BLaER1 treated with 17β-estradiol and CSF1 and Interleukin-3, amounts not matched to agents 10 nM and 100 nM (cell line): ENCODE results near the gene PTPRCAP.
"Not testable (repeated sequence)": the region's sequence is repeated elsewhere in the genome, so short reads cannot be mapped to it uniquely, and the experiment has no call there.

Experiments
- H3K27ac ChIP-seq, 11 experiments: shearing (Covaris generic); formaldehyde crosslinking; 2 replicates each; pipeline ENCODE4 v1.8.1; 2022
- H3K27me3 ChIP-seq, 11 experiments: shearing (Covaris generic); formaldehyde crosslinking; 2 replicates each; pipeline ENCODE4 v1.8.1; 2022
- H3K36me3 ChIP-seq, 11 experiments: shearing (Covaris generic); formaldehyde crosslinking; 2 replicates each; pipeline ENCODE4 v1.8.1; 2022
- H3K4me1 ChIP-seq, 10 experiments: shearing (Covaris generic); formaldehyde crosslinking; 2 replicates each; pipeline ENCODE4 v1.8.1; 2022
- H3K4me2 ChIP-seq, 11 experiments: shearing (Covaris generic); formaldehyde crosslinking; 2 replicates each; pipeline ENCODE4 v1.8.1; 2022
- H3K4me3 ChIP-seq, 10 experiments: shearing (Covaris generic); formaldehyde crosslinking; 2 replicates each; pipeline ENCODE4 v1.8.1; 2022
- H3K9ac ChIP-seq, 11 experiments: shearing (Covaris generic); formaldehyde crosslinking; 2 replicates each; pipeline ENCODE4 v1.8.1; 2022
- H3K9me3 ChIP-seq, 11 experiments: shearing (Covaris generic); formaldehyde crosslinking; replicated peaks in 1 of 11; 2 replicates each; pipeline ENCODE4 v1.8.1; 2022
- H4K20me1 ChIP-seq, 11 experiments: shearing (Covaris generic); formaldehyde crosslinking; 2 replicates each; pipeline ENCODE4 v1.8.1; 2022
- Cebpa-rat ChIP-seq, 11 experiments: shearing (Covaris generic); IDR thresholded peaks; 2 replicates each; pipeline ENCODE4 v1.8.1; 2022

The PTPRCAP gene, protein sequence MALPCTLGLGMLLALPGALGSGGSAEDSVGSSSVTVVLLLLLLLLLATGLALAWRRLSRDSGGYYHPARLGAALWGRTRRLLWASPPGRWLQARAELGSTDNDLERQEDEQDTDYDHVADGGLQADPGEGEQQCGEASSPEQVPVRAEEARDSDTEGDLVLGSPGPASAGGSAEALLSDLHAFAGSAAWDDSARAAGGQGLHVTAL

DNA sequence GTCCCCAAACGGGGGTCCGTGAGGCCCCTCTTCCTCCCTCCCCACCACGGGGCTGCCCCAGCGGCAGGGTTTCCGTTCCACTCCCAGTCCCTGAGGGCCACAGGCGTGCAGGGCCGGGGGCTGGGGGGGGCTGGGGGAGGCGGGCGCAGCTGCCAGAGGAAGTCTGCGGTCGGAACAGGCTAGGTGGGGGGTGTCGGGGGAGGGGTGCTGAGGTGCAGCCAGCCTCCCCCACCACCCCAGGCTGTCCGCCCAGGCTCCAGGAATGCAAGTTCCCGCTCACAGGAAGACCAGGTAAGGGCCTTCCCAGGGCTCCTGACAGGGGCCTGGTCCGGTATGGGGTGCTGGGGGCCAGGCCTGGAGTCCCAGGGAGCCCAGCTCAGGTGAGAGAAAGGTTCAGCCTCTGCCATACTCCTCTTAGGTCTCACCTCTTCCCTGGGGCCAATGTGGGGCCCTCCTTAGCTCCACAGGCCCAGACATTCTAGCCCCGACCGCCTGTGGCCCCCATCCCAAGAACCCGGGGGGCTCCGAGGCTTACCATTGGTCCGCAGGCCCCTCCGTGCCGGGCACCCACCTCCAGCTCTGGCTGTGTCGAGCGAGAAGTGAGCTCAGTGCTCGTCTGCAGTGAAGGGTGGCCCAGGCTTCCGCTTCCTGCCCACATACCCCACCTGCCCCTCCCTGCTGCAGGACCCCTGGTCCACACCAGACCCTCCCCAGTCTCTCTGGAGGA is at the start of gene PTPRCAP:
PTPRCAP (minus strand) TSS at position 601 of the 727 bp plus-strand sequence; CDS start at position 538, 63 bp downstream.
- Histone ChIP-seq H3K27ac (peak within 1 kb of the TSS; percentile 46 to 97 (median 89); a peak in 21 of 22 replicates), H4K20me1 (peaks cover 38 to 85% (median 59%) of the 10 kb centered on the region in 11 experiments; a peak in 21 of 22 replicates), H3K9me3 (no peaks in the 10 kb centered on the region), H3K4me2 (peak within 1 kb of the TSS; percentile 88 to 99 (median 98)), H3K27me3 (no peaks in the 10 kb centered on the region), H3K36me3 (peaks cover 39 to 86% (median 43%) of the 10 kb centered on the region in 11 experiments), H3K9ac (peak within 1 kb of the TSS; percentile 74 to 94 (median 83)), H3K4me3 (peak within 1 kb of the TSS; percentile 33 to 80 (median 70)), H3K4me1 (peaks cover 80 to 98% (median 95%) of the 10 kb centered on the region in 10 experiments)
- no peak for TF ChIP-seq Cebpa-rat (IDR thresholded peaks at IDR 0.05)

DNA sequence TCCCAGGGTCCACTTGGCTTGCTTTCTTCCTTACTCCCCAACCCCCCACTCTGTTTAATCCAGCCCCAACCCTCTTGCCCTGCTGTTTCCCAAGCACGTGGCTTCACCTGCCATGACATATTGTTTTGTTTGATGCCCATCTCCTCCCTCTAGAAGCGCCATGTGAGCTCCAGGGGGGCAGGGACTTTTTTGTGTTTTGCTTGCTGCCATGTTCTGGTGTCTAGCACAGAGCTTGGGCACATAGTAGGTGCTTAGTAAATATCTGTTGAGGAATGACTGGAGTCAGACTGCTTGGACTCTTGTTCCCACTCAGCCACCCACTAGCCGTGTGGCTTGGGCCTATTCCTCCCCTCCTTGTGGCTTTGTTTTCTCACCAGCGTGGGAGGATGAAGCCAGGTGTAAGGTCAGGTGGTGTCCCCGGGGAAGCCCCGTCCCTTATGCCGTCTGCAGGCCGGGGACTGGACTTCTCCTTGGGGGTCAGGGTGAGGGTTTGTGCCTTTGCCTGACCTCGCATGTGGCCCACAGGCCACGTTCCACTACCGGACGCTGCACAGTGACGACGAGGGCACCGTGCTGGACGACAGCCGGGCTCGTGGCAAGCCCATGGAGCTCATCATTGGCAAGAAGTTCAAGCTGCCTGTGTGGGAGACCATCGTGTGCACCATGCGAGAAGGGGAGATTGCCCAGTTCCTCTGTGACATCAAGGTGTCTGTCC is 49.2 kb upstream of the PTPRCAP start:
- Histone ChIP-seq H3K4me2 (peak overlapping the region; percentile 91 to 100 (median 97)), H3K9me3 (no peaks in the 10 kb centered on the region), H3K36me3 (peaks cover 50 to 58% (median 53%) of the 10 kb centered on the region in 11 experiments), H3K4me3 (0 out of 20 replicates have a peak overlapping the region, but pooled peaks of 1 of the 10 experiments have one; percentile 33), H3K9ac (no peak overlapping the region; a peak in 2 of 22 replicates), H3K4me1 (peaks cover 45 to 51% (median 47%) of the 10 kb centered on the region in 10 experiments), H3K27me3 (no peaks in the 10 kb centered on the region), H4K20me1 (peaks cover 19 to 80% (median 63%) of the 10 kb centered on the region in 11 experiments; a peak in 21 of 22 replicates), H3K27ac (peak overlapping the region in 2 of 11 experiments; percentile 1 to 4; a peak in 1 of 22 replicates)
- TF ChIP-seq Cebpa-rat (IDR thresholded peaks at IDR 0.05), result no peak

DNA sequence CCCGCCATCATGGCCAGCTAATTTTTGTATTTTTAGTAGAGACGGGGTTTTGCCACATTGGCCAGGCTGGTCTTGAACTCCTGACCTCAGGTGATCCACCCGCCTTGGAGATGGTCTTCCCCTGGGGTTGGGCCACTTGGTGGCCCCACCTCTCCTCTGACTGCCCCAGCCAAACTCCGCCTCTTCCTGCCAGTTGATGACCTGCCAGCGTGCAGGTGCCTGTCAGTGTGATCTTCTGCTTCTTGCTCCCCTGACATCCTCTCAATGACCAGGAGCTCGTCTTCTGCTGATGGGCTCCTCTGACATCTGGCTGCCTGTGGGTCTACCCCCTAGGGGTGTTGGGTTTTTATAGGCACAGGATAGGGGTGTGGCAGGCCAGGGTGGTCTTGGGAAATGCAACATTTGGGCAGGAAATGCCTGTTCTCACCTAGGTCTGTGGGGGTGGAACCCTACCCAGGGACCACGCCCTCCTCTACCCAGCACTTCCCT is 48.4 kb upstream of the PTPRCAP start:
- H3K27ac ChIP-seq, result peak overlapping the region in 1 of 11 experiments; percentile 1; a peak in 1 of 22 replicates

DNA sequence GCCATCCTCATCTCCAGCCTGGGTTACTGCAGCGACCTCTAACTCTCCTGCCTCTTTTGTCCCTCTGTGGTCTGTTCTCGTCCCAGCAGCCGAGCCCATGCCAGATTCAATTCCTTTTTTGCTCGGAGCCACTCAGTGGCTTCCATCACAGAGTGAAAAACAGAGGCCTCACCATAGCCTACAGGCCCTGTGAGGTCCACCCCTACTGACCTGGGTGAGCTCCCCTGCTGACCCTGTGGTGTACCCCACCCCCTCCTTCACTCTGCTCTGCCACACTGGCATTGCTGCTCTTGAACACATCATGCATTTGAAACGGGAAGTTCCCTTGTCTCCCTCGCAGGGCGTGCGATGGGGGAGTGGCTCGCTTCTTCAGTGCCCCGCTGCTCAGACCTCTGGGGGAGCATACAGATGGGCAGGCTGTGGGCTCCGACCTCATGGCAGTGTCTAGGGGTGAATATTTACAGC is 47.4 kb upstream of the PTPRCAP start:
- Histone ChIP-seq H3K9ac (peak overlapping the region; percentile 79 to 93 (median 84); a peak in 21 of 22 replicates), H3K4me2 (peak overlapping the region; percentile 91 to 100 (median 97)), H4K20me1 (peaks cover 19 to 62% (median 45%) of the 10 kb centered on the region in 11 experiments; a peak in 21 of 22 replicates), H3K4me1 (peaks cover 45 to 51% (median 48%) of the 10 kb centered on the region in 10 experiments), H3K4me3 (peak overlapping the region; percentile 60 to 78 (median 67); a peak in 19 of 20 replicates), H3K36me3 (peaks cover 32 to 40% (median 35%) of the 10 kb centered on the region in 11 experiments), H3K27ac (peak overlapping the region in 10 of 11 experiments; percentile 16 to 95 (median 90); a peak in 20 of 22 replicates), H3K9me3 (no peaks in the 10 kb centered on the region), H3K27me3 (no peaks in the 10 kb centered on the region)
- TF ChIP-seq Cebpa-rat (IDR thresholded peaks at IDR 0.05), result no peak

More for the DNA sequence above, 48.4 kb upstream of the PTPRCAP start:
- H3K4me3 ChIP-seq, result peak overlapping the region in 1 of 10 experiments; percentile 33; a peak in 1 of 20 replicates
- H3K4me2 ChIP-seq, result peak overlapping the region; percentile 91 to 100 (median 97)
- peaks cover 19 to 73% (median 56%) of the 10 kb centered on the region in 11 experiments; a peak in 21 of 22 replicates for H4K20me1 ChIP-seq
- not testable (repeated sequence) for H3K9ac ChIP-seq, H3K9me3 ChIP-seq, H3K27me3 ChIP-seq
- H3K4me1 ChIP-seq, result peaks cover 45 to 51% (median 48%) of the 10 kb centered on the region in 10 experiments
- H3K36me3 ChIP-seq, result peaks cover 43 to 51% (median 46%) of the 10 kb centered on the region in 11 experiments

DNA sequence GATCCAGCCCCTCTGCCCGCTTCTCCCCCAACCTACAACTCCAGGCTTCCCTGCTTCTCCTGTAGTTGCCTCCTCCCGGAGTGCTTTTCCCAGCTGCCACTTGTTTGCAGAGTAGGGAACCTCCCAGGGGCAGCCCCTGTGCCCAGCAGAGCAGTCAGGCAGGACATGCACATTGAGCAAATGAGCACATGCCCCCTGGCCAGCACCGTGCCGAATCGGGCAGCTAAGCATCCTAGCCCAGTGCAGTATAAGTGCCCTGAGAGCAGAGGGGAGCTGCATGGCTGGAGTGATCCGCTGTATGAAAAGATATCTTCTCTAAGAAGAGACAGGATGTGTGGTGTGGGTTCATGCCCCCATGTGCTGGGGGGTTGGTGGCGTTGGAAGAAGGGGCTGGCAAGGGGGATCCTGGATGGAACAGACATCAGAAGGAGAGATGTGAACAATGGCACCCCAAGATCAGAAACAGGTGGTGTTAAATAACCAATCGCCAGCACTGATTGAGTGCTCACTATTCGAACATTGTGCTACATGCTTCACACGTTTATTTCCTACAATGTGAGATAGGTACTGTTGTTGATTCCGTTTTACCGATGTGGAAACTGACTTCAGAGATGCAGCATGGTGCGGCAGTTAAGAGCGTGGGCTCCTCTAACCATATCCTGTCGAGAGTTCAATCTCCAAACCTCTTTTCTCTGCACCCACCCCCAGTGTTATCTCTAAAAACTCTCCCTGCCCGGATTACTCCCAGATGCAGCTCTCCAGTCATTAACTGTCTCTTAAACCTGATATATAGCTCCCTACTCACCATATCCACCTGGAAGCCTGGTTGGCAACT is 46.6 kb upstream of the PTPRCAP start:
- no peak for TF ChIP-seq Cebpa-rat (IDR thresholded peaks at IDR 0.05)
- Histone ChIP-seq H3K4me3 (peak overlapping the region; percentile 60 to 78 (median 67)), H3K27ac (peak overlapping the region; percentile 72 to 95 (median 89); a peak in 21 of 22 replicates)

DNA sequence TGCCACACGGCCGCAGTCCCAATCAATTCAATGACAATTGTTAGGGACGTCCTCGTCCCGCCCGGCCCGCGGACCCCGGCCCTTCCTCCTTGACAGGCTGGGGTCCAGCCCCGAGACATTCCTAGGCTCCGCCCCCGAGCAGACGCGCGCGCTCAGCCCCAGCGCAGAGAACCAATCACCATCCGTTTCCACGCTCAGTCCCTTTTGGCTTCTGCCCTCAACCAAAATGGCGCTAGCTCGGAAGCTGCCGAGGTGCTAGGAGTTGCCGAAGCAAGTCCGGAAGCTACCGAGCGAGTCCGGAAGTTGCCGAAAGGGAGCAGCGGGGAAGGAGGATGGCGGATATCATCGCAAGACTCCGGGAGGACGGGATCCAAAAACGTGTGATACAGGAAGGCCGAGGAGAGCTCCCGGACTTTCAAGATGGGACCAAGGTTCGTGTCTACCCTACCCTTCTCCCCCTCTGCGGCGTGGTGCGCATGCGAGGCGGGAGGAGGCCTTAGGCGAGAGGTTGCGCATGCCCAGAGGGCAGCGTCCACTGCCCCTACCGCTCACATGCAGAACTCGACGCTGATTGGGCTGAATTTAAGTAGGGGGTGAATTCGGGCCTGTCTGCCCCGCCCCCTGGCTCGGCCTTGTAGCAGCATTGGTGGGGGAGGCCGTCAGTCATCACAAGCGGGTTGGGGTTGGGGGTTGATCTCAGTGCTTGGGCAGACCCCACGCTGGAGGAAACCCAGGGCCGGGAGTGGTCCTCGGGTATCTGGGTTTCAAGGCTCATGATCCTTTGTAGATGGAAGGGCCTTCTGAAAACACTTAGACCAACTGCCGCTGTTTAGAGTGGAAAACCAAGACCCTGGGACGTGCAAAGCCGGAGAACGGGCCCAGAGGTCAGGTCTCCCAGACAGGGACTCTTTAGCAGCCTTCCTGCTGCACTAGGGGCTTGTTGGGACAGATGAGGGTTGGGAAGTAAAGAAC is 45.6 kb upstream of the PTPRCAP start, which contains the start of gene AIP:
AIP (plus strand) TSS at position 200 of the 972 bp plus-strand sequence; CDS start at position 333, 133 bp downstream.
- Histone ChIP-seq H3K9ac (peak within 1 kb of the TSS; percentile 79 to 93 (median 84)), H3K9me3 (0 out of 22 replicates have a peak, but pooled peaks cover 0 to 1% (median 0%) of the 10 kb centered on the region in 11 experiments), H4K20me1 (peaks cover 19 to 45% (median 30%) of the 10 kb centered on the region in 11 experiments; a peak in 19 of 22 replicates), H3K27me3 (no peaks in the 10 kb centered on the region), H3K36me3 (peaks cover 16 to 23% (median 19%) of the 10 kb centered on the region in 11 experiments), H3K4me2 (peak within 1 kb of the TSS; percentile 91 to 100 (median 97)), H3K27ac (peak within 1 kb of the TSS; percentile 72 to 95 (median 89)), H3K4me3 (peak within 1 kb of the TSS; percentile 60 to 78 (median 67)), H3K4me1 (peaks cover 44 to 51% (median 48%) of the 10 kb centered on the region in 10 experiments)
- TF ChIP-seq Cebpa-rat (IDR thresholded peaks at IDR 0.05), result no peak

More for the DNA sequence above, 46.6 kb upstream of the PTPRCAP start:
- peaks cover 24 to 32% (median 27%) of the 10 kb centered on the region in 11 experiments for H3K36me3 ChIP-seq
- peaks cover 19 to 54% (median 37%) of the 10 kb centered on the region in 11 experiments; a peak in 20 of 22 replicates for H4K20me1 ChIP-seq
- H3K4me1 ChIP-seq, result peaks cover 45 to 51% (median 48%) of the 10 kb centered on the region in 10 experiments
- no peaks in the 10 kb centered on the region for H3K9me3 ChIP-seq
- peak overlapping the region; percentile 91 to 100 (median 97) for H3K4me2 ChIP-seq
- no peaks in the 10 kb centered on the region for H3K27me3 ChIP-seq
- peak overlapping the region; percentile 79 to 93 (median 84) for H3K9ac ChIP-seq
